Central memory CD8-positive, alpha-beta T cell (primary cell): ENCODE measurements around the gene UQCRHL.
A peak's percentile ranks its signal among the peaks of the same experiment; 100 is the strongest.

ENCODE experiments used
- ATAC-seq: fragments of 150-1000 bp; cut with Tn5 transposase; replicated peaks from 2 replicates; pipeline ENCODE4 v1.10.0; 2022; ENCODE audit warnings: mild to moderate bottlenecking, moderate FRiP score, moderate number of reproducible peaks; ENCODE audit not compliant: poor library complexity, severe bottlenecking; ENCODE audit errors: extremely low read depth
- DNase-seq, 2 donors: peaks; one replicate each; pipeline ENCODE4 v3.0.0; 2021; ENCODE audit warnings: low spot score in 2 of 2
- H3K27ac Mint-ChIP-seq: one replicate; pipeline ENCODE4 v1.8.0; 2022; ENCODE audit warnings: low read depth, mild to moderate bottlenecking, moderate library complexity, mixed read lengths
- H3K27me3 Mint-ChIP-seq: one replicate; pipeline ENCODE4 v1.8.0; 2022; ENCODE audit warnings: mixed read lengths
- H3K36me3 Mint-ChIP-seq: one replicate; pipeline ENCODE4 v1.8.0; 2022; ENCODE audit warnings: mild to moderate bottlenecking, moderate library complexity, mixed read lengths; ENCODE audit not compliant: insufficient read depth
- H3K4me1 Mint-ChIP-seq: one replicate; pipeline ENCODE4 v1.8.0; 2022; ENCODE audit warnings: mixed read lengths
- H3K4me3 Mint-ChIP-seq: one replicate; pipeline ENCODE4 v1.8.0; 2022; ENCODE audit warnings: mild to moderate bottlenecking, moderate library complexity, mixed read lengths
- H3K9me3 Mint-ChIP-seq: one replicate; pipeline ENCODE4 v1.8.0; 2022; ENCODE audit warnings: mixed read lengths

UQCRHL gene

DNA sequence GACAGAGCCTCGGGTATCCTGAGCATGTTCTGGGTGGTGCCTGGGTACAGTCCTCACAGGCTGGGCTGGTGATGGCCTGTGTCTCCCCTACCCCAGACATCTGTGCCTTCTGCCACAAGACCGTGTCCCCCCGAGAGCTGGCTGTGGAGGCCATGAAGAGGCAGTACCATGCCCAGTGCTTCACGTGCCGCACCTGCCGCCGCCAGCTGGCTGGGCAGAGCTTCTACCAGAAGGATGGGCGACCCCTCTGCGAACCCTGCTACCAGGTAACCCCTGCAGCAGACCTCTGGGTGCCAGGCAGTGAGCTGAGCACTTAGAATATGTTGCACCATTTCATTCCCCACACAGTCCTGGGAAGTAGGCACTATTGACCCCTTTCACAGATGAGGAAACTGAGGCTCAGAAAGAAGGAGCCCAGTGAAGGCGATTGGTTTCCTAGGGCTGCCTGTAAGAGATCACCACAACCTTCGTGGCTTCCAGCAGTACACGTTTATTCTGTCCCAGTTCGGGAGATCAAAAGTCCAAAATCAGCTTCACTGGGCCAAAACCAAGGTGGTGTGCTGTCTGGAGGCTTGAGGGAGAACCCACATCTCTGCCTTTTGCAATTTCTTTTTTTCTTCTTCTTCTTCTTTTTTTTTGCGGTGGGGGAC is 37.0 kb downstream of the UQCRHL start:
- no peak for DNase-seq
- H3K4me3 Mint-ChIP-seq, result no peak overlapping the region
- H3K27ac Mint-ChIP-seq, result no peak overlapping the region
- peaks cover 43% of the 10 kb centered on the region for H3K27me3 Mint-ChIP-seq
- no peaks in the 10 kb centered on the region for H3K36me3 Mint-ChIP-seq
- no peak for ATAC-seq
- no peaks in the 10 kb centered on the region for H3K9me3 Mint-ChIP-seq
- H3K4me1 Mint-ChIP-seq, result no peaks in the 10 kb centered on the region

DNA sequence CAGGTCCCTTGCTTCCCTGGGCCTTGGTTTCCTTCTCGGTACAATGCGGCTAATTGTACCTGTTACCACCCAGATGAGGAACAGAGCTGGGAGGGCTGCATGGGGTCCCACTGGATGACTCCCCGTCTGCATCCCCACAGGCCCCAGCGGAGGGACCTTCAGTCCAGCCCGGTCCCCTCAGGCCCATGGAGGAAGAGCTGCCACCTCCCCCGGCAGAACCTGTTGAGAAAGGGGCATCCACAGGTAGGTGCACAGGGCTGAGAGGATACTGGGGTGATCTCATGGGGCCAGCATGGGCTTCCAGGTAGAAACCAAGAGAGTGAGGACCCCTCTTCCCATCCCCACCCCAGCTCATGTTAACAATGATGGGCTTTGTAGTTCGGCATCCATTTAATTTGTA is 39.1 kb downstream of the UQCRHL start:
- Mint-ChIP-seq H3K27ac (no peak overlapping the region), H3K9me3 (no peaks in the 10 kb centered on the region), H3K27me3 (peaks cover 60% of the 10 kb centered on the region), H3K4me1 (no peaks in the 10 kb centered on the region), H3K36me3 (peaks cover 2% of the 10 kb centered on the region), H3K4me3 (no peak overlapping the region)
- ATAC-seq (no peak), DNase-seq (no peak)

- H3K27ac Mint-ChIP-seq, result no peak overlapping the region
- no peaks in the 10 kb centered on the region for H3K9me3 Mint-ChIP-seq
- peaks cover 2% of the 10 kb centered on the region for H3K36me3 Mint-ChIP-seq
- ATAC-seq, result no peak
- DNase-seq, result no peak
- H3K4me1 Mint-ChIP-seq, result no peaks in the 10 kb centered on the region
- no peak overlapping the region for H3K4me3 Mint-ChIP-seq
- H3K27me3 Mint-ChIP-seq, result peaks cover 62% of the 10 kb centered on the region
These were observed 39.5 kb downstream of the UQCRHL start for GRCh38 chr1:15767941-15768340.

DNA sequence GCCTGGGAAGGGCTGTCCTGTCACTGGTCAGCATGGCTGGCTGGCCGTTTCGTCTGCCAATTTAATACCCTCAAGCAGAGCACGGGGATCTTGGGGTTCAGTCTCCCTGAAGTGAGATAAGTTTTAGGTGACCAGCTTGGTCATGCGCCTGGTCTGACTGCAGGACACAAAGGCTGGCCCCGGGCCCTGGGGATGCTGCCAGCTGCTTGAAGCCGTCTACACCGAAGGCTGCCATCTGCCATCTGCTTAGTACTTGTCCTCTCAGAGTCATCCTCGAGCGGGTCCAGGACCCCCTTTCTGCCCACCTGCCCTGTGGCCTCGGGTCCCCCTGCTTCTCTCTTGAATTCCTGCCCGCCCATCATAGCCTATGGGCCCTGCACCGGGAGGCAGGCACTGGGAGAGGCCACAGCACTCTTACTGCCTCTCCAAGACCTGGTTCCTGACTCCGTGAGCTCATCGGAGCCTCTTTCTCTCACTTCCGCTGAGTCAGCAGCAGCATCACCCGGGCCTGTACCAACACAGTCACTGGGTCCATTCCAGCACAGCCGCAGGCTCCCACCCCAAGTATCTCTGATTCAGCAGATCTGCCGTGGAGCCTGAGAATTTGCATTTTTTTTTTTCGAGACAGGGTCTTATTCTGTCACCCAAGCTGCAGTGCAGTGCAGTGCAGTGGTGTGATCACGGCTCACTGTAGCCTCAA is 41.8 kb downstream of the UQCRHL start:
- Mint-ChIP-seq H3K4me1 (no peaks in the 10 kb centered on the region), H3K27me3 (peaks cover 64% of the 10 kb centered on the region), H3K4me3 (no peak overlapping the region), H3K36me3 (peaks cover 4% of the 10 kb centered on the region), H3K9me3 (no peaks in the 10 kb centered on the region), H3K27ac (no peak overlapping the region)
- DNase-seq (no peak), ATAC-seq (no peak)

GRCh38 chr1:15764890-15765289 is 42.6 kb downstream of the UQCRHL start:
- Mint-ChIP-seq H3K9me3 (no peaks in the 10 kb centered on the region), H3K27ac (no peak overlapping the region), H3K4me1 (no peaks in the 10 kb centered on the region), H3K36me3 (peaks cover 4% of the 10 kb centered on the region), H3K27me3 (peaks cover 66% of the 10 kb centered on the region), H3K4me3 (no peak overlapping the region)
- no peak for DNase-seq
- no peak for ATAC-seq

GRCh38 chr1:15764269-15764764 is 43.1 kb downstream of the UQCRHL start:
- no peak for DNase-seq
- H3K4me3 Mint-ChIP-seq, result no peak overlapping the region
- peaks cover 71% of the 10 kb centered on the region for H3K27me3 Mint-ChIP-seq
- H3K27ac Mint-ChIP-seq, result no peak overlapping the region
- ATAC-seq, result no peak
- no peaks in the 10 kb centered on the region for H3K9me3 Mint-ChIP-seq
- H3K36me3 Mint-ChIP-seq, result peaks cover 4% of the 10 kb centered on the region
- no peaks in the 10 kb centered on the region for H3K4me1 Mint-ChIP-seq

DNA sequence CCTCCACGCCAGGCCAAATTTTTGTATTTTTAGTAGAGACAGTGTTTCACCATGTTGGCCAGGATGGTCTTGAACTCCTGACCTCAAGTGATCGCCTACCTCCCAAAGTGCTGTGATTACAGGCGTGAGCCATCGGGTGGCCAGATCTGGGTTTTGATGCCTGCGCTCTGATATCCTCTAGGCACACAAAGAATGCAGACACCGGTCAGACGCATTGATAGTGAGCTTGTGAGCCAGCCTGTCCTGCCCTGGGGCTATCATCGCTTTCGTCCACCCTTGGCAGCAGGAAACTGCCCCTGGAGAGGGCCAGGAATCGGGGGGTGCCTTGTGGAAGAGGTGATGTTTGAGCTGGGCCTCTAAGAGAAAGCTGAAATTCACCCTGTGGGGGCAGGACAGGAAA is 44.9 kb downstream of the UQCRHL start:
- peaks cover 4% of the 10 kb centered on the region for H3K36me3 Mint-ChIP-seq
- ATAC-seq (no peak), DNase-seq (no peak)
- H3K9me3 Mint-ChIP-seq, result no peaks in the 10 kb centered on the region
- H3K4me3 Mint-ChIP-seq, result no peak overlapping the region
- peaks cover 72% of the 10 kb centered on the region for H3K27me3 Mint-ChIP-seq
- H3K27ac Mint-ChIP-seq, result no peak overlapping the region
- H3K4me1 Mint-ChIP-seq, result no peaks in the 10 kb centered on the region

DNA sequence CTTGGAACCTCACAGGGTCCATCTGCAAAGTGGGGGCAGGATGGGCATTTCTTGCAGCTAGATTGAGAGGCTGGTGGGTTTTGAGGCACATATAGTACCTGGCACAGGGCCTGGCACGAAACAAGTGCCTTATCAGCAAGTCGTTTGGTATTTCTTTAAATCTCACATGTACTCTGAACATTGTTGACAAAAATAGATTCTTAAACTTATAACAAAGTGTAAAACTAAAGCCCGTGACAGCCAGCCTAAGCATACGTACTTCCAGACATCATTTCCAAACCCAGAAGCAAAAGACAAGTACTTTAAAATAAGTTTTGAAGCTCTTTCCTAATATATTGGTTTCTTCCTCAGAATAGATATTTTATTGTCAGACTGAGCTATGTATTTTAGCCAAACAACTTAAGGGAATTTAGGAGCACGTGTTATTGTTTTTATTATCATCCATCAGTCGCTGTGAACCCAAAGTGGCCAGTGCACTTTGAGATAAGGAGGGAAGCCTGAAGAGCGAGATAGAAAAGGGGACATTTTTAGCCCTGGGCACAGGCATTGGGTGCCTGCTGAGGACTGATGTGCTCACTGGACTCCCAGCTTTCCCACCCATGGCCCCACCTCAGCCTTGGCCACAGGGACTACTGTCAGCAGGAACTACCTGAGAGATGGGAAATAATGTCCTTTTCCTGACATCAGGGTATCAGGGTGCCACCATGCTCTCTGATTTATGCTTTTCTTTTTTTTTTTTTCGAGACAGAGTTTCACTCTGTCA is 45.9 kb downstream of the UQCRHL start:
- H3K36me3 Mint-ChIP-seq, result peaks cover 4% of the 10 kb centered on the region
- no peak overlapping the region for H3K27ac Mint-ChIP-seq
- no peak for ATAC-seq
- no peaks in the 10 kb centered on the region for H3K4me1 Mint-ChIP-seq
- H3K27me3 Mint-ChIP-seq, result peaks cover 82% of the 10 kb centered on the region
- H3K9me3 Mint-ChIP-seq, result no peaks in the 10 kb centered on the region
- no peak for DNase-seq
- no peak overlapping the region for H3K4me3 Mint-ChIP-seq

GRCh38 chr1:15760520-15761211 is 46.8 kb downstream of the UQCRHL start:
- Mint-ChIP-seq H3K27ac (no peak overlapping the region), H3K4me1 (no peaks in the 10 kb centered on the region), H3K36me3 (peaks cover 4% of the 10 kb centered on the region), H3K27me3 (peaks cover 85% of the 10 kb centered on the region), H3K4me3 (peak overlapping the region; percentile 20), H3K9me3 (no peaks in the 10 kb centered on the region)
- DNase-seq (no peak), ATAC-seq (no peak)

DNA sequence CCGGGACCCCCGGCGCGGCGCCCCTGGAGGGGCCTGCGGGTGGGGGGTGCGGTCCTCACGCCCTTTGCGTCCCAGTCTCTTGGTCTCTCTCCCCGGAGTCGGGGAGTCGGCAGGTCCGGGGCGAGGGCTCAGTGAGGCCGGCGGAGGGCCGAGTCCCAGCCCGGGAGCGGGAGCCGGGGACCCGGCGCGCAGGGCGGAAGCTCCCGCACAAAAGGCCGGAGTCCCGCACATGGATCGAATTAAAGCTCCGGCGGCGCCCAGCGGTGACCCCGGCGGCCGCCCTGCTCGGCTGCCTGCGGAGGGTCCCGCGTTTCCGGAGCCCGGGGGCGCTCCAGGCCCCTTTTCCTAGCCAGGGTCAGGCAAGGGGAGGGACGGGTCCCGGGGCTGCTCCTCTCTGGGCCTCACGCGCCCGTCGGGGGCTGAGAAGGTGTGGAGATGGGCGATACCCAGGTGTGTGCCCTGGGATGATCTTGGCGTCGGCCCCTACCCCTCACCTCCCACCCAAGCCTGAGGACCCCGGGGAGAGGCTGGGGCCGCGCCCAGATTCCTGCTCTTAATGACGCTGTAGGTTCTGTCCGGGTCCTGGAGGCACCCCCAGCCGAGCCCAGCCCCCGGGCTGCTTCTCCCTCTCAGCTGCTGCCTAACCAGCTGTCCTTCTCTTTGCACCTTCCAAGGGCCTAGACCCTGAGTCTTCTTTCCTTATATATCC is 48.3 kb downstream of the UQCRHL start:
- Mint-ChIP-seq H3K4me3 (peak overlapping the region; percentile 47), H3K27ac (no peak overlapping the region), H3K27me3 (peaks cover 78% of the 10 kb centered on the region), H3K9me3 (no peaks in the 10 kb centered on the region), H3K4me1 (no peaks in the 10 kb centered on the region), H3K36me3 (peaks cover 4% of the 10 kb centered on the region)
- DNase-seq (no peak), ATAC-seq (no peak)

DNA sequence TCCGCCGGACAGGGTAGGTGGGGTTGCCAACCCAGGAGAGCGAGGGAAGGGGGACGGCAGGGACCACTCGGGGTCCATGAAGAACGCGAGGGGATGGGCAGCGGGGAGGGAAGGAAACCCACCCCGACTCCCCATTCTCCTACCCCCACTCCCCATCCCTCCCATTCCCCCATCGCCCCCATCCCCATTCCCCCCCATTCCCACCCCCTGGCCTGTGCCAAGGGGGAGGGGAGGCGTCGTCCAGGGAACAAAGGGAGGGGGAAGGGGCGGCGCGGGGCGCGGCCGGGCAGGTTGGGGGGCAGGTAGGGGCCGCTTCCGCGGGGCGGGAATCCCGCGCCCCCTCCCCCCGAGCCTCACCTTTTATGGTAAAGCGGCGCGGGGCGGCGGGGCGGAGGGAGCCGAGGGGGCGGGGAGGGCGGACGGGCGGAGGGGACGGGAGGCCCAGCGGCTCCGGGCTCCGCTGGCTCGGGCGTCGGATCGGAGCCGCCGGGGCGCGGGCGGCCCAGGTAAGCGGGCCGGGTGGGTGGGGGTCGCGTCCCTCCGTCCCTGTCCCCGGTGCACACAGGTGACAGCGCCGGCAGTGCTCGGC is 49.0 kb downstream of the UQCRHL start, which contains the start of gene FBLIM1:
FBLIM1 (plus strand) TSS at position 453 of the 589 bp plus-strand sequence. CDS start 6,189 bp downstream, outside the sequence.
- Mint-ChIP-seq H3K4me1 (no peaks in the 10 kb centered on the region), H3K4me3 (peak within 1 kb of the TSS; percentile 66), H3K27ac (no peak within 1 kb of the TSS), H3K27me3 (peaks cover 79% of the 10 kb centered on the region), H3K9me3 (no peaks in the 10 kb centered on the region), H3K36me3 (peaks cover 2% of the 10 kb centered on the region)
- ATAC-seq, result no peak
- DNase-seq, result no peak
